B cell (primary cell): Measurements from ENCODE around the gene ADAM30. TPM values are rescaled to one million over a fixed set of nuclear protein-coding genes. Genes with fewer than 3 reads are reported as not detected.

Experiments used
- ATAC-seq: fragments of 200-7000 bp; cut with Tn5 transposase; one replicate; pipeline ENCODE4 v1.10.0; 2021; ENCODE audit warnings: low read depth, mild to moderate bottlenecking, moderate number of reproducible peaks, moderate library complexity
- CTCF ChIA-PET: fragments of 350-600 bp; sonication (Branson Sonifier 250); formaldehyde crosslinking; loops from one replicate; lab custom pipeline; 2021; ENCODE audit warnings: antibody characterized with exemption, inconsistent platforms; lab: Charles Lee
- POLR2A ChIA-PET: fragments of 350-600 bp; sonication (Branson Sonifier 250); formaldehyde crosslinking; loops from one replicate; lab custom pipeline; 2021; ENCODE audit warnings: antibody characterized with exemption; lab: Charles Lee
- DNase-seq: peaks from one replicate; pipeline ENCODE4 v3.0.0; 2013
- H2AFZ ChIP-seq: 2 replicates; pipeline ENCODE4 v1.6.1; 2012; ENCODE audit warnings: mild to moderate bottlenecking, low read depth, low read length; ENCODE audit not compliant: insufficient read depth, poor library complexity, severe bottlenecking
- H3K27ac ChIP-seq, 2 donors: 1 replicate in 1 of 2; 2 replicates in 1 of 2; pipeline ENCODE4 v1.5.1; 2012 to 2013; ENCODE audit warnings: low read length in 2 of 2, mild to moderate bottlenecking in 2 of 2, moderate library complexity in 1 of 2
- H3K27me3 ChIP-seq, 4 experiments: fragments of 200-600 bp in 1 of 4; sonication (generic) in 1 of 4; replicated peaks in 1 of 4; 1 replicate in 2 of 4; 2 replicates in 2 of 4; pipeline versions ENCODE4 v1.6.1 to v1.7.0; 2013 to 2016; ENCODE audit warnings: low read length in 3 of 4, mild to moderate bottlenecking in 2 of 4, mixed read lengths in 1 of 4, moderate library complexity in 1 of 4; ENCODE audit not compliant: insufficient read depth in 4 of 4, control insufficient read depth in 3 of 4; ENCODE audit errors: control extremely low read depth in 1 of 4
- H3K36me3 ChIP-seq, 2 experiments: replicated peaks in 1 of 2; 1 replicate in 1 of 2; 2 replicates in 1 of 2; pipeline versions ENCODE4 v1.6.1 to v1.7.1; 2013; ENCODE audit warnings: low read length in 1 of 2; ENCODE audit not compliant: insufficient read depth in 2 of 2, control insufficient read depth in 1 of 2; ENCODE audit errors: control extremely low read depth in 1 of 2, extremely low read depth in 1 of 2
- H3K4me1 ChIP-seq, 2 donors: fragments of 200-600 bp in 1 of 2; sonication (generic) in 1 of 2; 1 replicate in 1 of 2; 2 replicates in 1 of 2; pipeline versions ENCODE4 v1.5.1 to v1.6.1; 2013 to 2017; ENCODE audit warnings: low read length in 2 of 2; ENCODE audit not compliant: control insufficient read depth in 2 of 2, insufficient read depth in 2 of 2
- H3K4me2 ChIP-seq: replicated peaks from 2 replicates; pipeline ENCODE3; 2012; ENCODE audit warnings: mild to moderate bottlenecking, low read depth, low read length; ENCODE audit not compliant: poor library complexity, severe bottlenecking
- H3K4me3 ChIP-seq, 5 experiments: fragments of 200-600 bp in 1 of 5; sonication (generic) in 1 of 5; 1 replicate in 3 of 5; 2 replicates in 2 of 5; pipeline versions ENCODE4 v1.5.1 to v1.7.0; 2011 to 2016; ENCODE audit warnings: low read length in 4 of 5, mild to moderate bottlenecking in 4 of 5, low read depth in 2 of 5, control low read depth in 1 of 5, moderate library complexity in 1 of 5; ENCODE audit not compliant: insufficient read depth in 1 of 5; ENCODE audit errors: control extremely low read depth in 1 of 5, extremely low read depth in 1 of 5
- H3K79me2 ChIP-seq: fragments of 200-600 bp; sonication (generic); one replicate; pipeline ENCODE4 v1.6.0; 2016; ENCODE audit warnings: low read length; ENCODE audit not compliant: control insufficient read depth, insufficient read depth
- H3K9ac ChIP-seq: fragments of 200-600 bp; sonication (generic); 2 replicates; pipeline ENCODE4 v1.6.1; 2017; ENCODE audit warnings: mild to moderate bottlenecking, low read length, moderate library complexity
- H3K9me3 ChIP-seq, 3 donors: one replicate each; pipeline versions ENCODE4 v1.6.1 to v1.7.1; 2013; ENCODE audit warnings: low read length in 2 of 3; ENCODE audit not compliant: control insufficient read depth in 2 of 3, insufficient read depth in 1 of 3; ENCODE audit errors: control extremely low read depth in 1 of 3
- H4K20me1 ChIP-seq: 2 replicates; pipeline ENCODE4 v1.6.0; 2012; ENCODE audit warnings: mild to moderate bottlenecking, low read length; ENCODE audit not compliant: insufficient read depth, control insufficient read depth, poor library complexity, severe bottlenecking
- H3K27ac Mint-ChIP-seq: one replicate; pipeline ENCODE4 v1.8.0; 2021; ENCODE audit warnings: mixed read lengths
- H3K27me3 Mint-ChIP-seq: one replicate; pipeline ENCODE4 v1.8.0; 2021; ENCODE audit warnings: mixed read lengths
- H3K4me1 Mint-ChIP-seq: one replicate; pipeline ENCODE4 v1.8.0; 2021; ENCODE audit warnings: mixed read lengths
- H3K4me3 Mint-ChIP-seq: one replicate; pipeline ENCODE4 v1.8.0; 2021; ENCODE audit warnings: mixed read lengths
- H3K9me3 Mint-ChIP-seq: one replicate; pipeline ENCODE4 v1.8.0; 2022; ENCODE audit warnings: mixed read lengths; ENCODE audit not compliant: insufficient read depth
- EZH2 ChIP-seq: IDR thresholded peaks from 2 replicates; pipeline ENCODE4 v1.6.1; 2012; ENCODE audit warnings: borderline replicate concordance, low read depth, mild to moderate bottlenecking, moderate library complexity, low read length; ENCODE audit not compliant: insufficient read depth, poor library complexity, severe bottlenecking
- WGBS: methylation state at CpG from one replicate; pipeline ENCODE4 v1.1.5; 2013; ENCODE audit warnings: missing lambda C conversion rate; ENCODE audit not compliant: insufficient coverage; 5-methylcytosine and 5-hydroxymethylcytosine counted together
- intact Hi-C: fragments of 100-400 bp; cut with micrococcal nuclease; formaldehyde crosslinking; loops from one replicate; pipeline ENCODE4 v1.10.0; 2022
- polyA plus RNA-seq: library from polyadenylated mRNA; depleted of rRNA; stranded (reverse); fragments of >200 nt; gene quantifications from 2 replicates; pipeline ENCODE4 v1.2.3, GENCODE V29; 2012
- total RNA-seq, 2 donors: library from RNA; stranded (reverse); fragments of 120-200 nt in 1 of 2; gene quantifications; 1 replicate in 1 of 2; 2 replicates in 1 of 2; pipeline versions ENCODE4 v1.2.3 to v1.2.4, GENCODE V29; 2013 to 2022
- TF ChIP-seq, protein P1 (sequence below): fragments of 200-600 bp; IDR thresholded peaks from one replicate; pipeline ENCODE4 v1.8.0; 2022; ENCODE audit warnings: antibody characterized with exemption, mild to moderate bottlenecking

The ADAM30 gene
- total and polyA plus RNA-seq, 2 donors (not counting 1 experiment from before 2014, with no cell fraction given), result not detected

DNA sequence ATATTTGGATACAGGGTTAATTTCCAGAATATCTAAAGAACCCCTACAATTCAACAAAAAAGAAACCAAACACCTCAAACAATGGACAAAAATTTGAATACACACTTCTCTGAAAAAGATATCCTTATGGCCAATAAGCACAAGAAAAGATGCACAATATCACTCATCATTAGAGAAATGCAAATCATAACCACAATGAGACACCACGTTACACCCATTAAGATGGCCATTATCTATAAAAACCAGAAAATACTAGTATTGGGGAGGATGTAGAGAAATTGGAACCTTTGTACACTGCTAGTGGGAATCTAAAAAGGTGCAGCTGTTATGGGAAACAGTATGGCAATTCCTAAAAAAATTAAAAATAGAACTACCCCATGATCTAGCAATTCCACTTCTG is 4.9 kb downstream of the ADAM30 start:
- CTCF ChIA-PET, result no interaction called here
- Mint-ChIP-seq H3K4me1 (no peaks in the 10 kb centered on the region), H3K9me3 (peaks cover 10% of the 10 kb centered on the region), H3K27me3 (peaks cover 35% of the 10 kb centered on the region), H3K4me3 (no peak overlapping the region), H3K27ac (no peak overlapping the region)
- Histone ChIP-seq H3K36me3 (no peaks in the 10 kb centered on the region), H3K4me1 (no peaks in the 10 kb centered on the region), H3K9me3 (peaks cover 5 to 9% (median 8%) of the 10 kb centered on the region in 3 donors), H3K4me2 (no peak overlapping the region), H3K9ac (no peak overlapping the region), H3K79me2 (no peaks in the 10 kb centered on the region), H4K20me1 (no peaks in the 10 kb centered on the region), H3K4me3 (no peak overlapping the region), H2AFZ (no peak overlapping the region), H3K27me3 (peaks cover 0 to 8% (median 4%) of the 10 kb centered on the region in 4 experiments), H3K27ac (no peak overlapping the region)
- POLR2A ChIA-PET, result no interaction called here
- intact Hi-C loops, result no loop called here
- WGBS, result no CpG with 5 or more reads among the region's 1 CpG
- ATAC-seq, result no peak
- no peak for DNase-seq
- TF ChIP-seq EZH2, result no peak
- TF ChIP-seq, protein P1, sequence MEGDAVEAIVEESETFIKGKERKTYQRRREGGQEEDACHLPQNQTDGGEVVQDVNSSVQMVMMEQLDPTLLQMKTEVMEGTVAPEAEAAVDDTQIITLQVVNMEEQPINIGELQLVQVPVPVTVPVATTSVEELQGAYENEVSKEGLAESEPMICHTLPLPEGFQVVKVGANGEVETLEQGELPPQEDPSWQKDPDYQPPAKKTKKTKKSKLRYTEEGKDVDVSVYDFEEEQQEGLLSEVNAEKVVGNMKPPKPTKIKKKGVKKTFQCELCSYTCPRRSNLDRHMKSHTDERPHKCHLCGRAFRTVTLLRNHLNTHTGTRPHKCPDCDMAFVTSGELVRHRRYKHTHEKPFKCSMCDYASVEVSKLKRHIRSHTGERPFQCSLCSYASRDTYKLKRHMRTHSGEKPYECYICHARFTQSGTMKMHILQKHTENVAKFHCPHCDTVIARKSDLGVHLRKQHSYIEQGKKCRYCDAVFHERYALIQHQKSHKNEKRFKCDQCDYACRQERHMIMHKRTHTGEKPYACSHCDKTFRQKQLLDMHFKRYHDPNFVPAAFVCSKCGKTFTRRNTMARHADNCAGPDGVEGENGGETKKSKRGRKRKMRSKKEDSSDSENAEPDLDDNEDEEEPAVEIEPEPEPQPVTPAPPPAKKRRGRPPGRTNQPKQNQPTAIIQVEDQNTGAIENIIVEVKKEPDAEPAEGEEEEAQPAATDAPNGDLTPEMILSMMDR, result no peak

DNA sequence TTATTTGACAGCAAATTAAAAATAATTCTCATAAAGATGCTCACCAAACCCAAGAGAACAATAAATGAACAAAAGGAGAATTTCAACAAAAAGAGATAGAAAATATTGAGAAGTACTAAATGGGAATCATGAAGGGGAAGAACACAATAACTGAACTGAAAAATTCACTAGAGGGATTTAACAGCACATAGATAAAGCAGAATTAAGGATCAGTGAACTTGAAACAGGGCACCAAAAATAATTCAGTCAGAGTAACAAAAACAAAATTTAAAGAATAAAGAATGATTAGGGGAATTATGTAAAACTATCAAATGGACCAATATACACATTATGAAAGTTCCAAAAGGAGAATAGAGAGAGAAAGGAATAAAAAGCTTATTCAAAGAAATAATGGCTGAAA is 7.8 kb downstream of the ADAM30 start:
- peaks cover 4 to 8% (median 5%) of the 10 kb centered on the region in 3 donors for H3K9me3 ChIP-seq
- peaks cover 10% of the 10 kb centered on the region for H3K9me3 Mint-ChIP-seq
- POLR2A ChIA-PET, result no interaction called here
- no peaks in the 10 kb centered on the region for H4K20me1 ChIP-seq
- H3K27ac ChIP-seq, result no peak overlapping the region
- no peak for ATAC-seq
- H3K36me3 ChIP-seq, result no peaks in the 10 kb centered on the region
- H3K27me3 Mint-ChIP-seq, result peaks cover 35% of the 10 kb centered on the region
- intact Hi-C loops, result no loop called here
- CTCF ChIA-PET, result no interaction called here
- no peak overlapping the region for H2AFZ ChIP-seq
- H3K4me3 ChIP-seq, result no peak overlapping the region
- H3K27me3 ChIP-seq, result peaks cover 0 to 10% (median 8%) of the 10 kb centered on the region in 4 experiments
- H3K4me1 ChIP-seq, result no peaks in the 10 kb centered on the region
- TF ChIP-seq, protein P1, result no peak
- TF ChIP-seq EZH2, result no peak
- no peak overlapping the region for H3K4me2 ChIP-seq
- H3K27ac Mint-ChIP-seq, result no peak overlapping the region
- H3K9ac ChIP-seq, result no peak overlapping the region
- no peak for DNase-seq
- H3K4me1 Mint-ChIP-seq, result no peaks in the 10 kb centered on the region
- no peaks in the 10 kb centered on the region for H3K79me2 ChIP-seq
- H3K4me3 Mint-ChIP-seq, result no peak overlapping the region
